PFSK-1 (cell line): ENCODE measurements around the gene INPP4B.

Experiments
- FOXP2 ChIP-seq: optimal IDR thresholded peaks from 2 replicates; pipeline ENCODE3; 2011; ENCODE audit warnings: borderline replicate concordance, control low read depth, inconsistent platforms; ENCODE audit not compliant: insufficient read depth; ENCODE audit errors: extremely low read length, extremely low read depth
- POLR2AphosphoS5 ChIP-seq: IDR thresholded peaks from 2 replicates; pipeline ENCODE4 v1.6.1; 2012; ENCODE audit warnings: low read depth, mild to moderate bottlenecking, control low read depth, low read length, moderate library complexity
- SIN3A ChIP-seq: IDR thresholded peaks from 2 replicates; pipeline ENCODE4 v1.6.1; 2012; ENCODE audit warnings: mild to moderate bottlenecking, low read length, moderate library complexity, borderline replicate concordance; ENCODE audit not compliant: insufficient read depth
- TAF1 ChIP-seq: IDR thresholded peaks from 2 replicates; pipeline ENCODE4 v1.6.1; 2012; ENCODE audit warnings: low read length, control low read depth, borderline replicate concordance; ENCODE audit not compliant: insufficient read depth
- TF ChIP-seq, protein P1 (sequence below), 2 experiments: IDR thresholded peaks; 2 replicates each; pipeline versions ENCODE4 v1.6.1 to v1.8.0; 2011 to 2012; ENCODE audit warnings: low read depth in 2 of 2, low read length in 2 of 2, control low read depth in 1 of 2, inconsistent platforms in 1 of 2, mild to moderate bottlenecking in 1 of 2, moderate library complexity in 1 of 2; ENCODE audit not compliant: insufficient read depth in 1 of 2

INPP4B gene

DNA sequence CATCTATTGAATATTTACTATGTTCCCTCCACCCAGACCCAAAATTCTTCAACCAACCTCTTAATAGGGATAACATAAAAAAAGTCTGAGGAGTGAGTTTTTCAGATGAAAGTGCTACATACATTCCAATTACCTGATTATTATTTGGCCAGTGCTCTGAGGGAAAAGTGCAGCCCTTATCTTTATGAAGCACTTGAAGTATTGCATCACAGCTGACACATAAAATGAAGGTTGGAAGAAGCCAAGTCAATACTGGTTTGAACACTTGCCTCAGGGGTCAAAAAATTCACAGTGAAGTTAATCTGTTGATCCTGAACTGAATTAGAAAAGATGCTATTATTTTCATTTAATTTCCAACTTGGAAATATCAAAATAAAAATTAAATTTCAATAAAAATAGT, 498.9 kb downstream of the INPP4B start:
- TF ChIP-seq FOXP2 (no peak), POLR2AphosphoS5 (no peak), SIN3A (no peak), TAF1 (no peak)
- TF ChIP-seq, protein P1, sequence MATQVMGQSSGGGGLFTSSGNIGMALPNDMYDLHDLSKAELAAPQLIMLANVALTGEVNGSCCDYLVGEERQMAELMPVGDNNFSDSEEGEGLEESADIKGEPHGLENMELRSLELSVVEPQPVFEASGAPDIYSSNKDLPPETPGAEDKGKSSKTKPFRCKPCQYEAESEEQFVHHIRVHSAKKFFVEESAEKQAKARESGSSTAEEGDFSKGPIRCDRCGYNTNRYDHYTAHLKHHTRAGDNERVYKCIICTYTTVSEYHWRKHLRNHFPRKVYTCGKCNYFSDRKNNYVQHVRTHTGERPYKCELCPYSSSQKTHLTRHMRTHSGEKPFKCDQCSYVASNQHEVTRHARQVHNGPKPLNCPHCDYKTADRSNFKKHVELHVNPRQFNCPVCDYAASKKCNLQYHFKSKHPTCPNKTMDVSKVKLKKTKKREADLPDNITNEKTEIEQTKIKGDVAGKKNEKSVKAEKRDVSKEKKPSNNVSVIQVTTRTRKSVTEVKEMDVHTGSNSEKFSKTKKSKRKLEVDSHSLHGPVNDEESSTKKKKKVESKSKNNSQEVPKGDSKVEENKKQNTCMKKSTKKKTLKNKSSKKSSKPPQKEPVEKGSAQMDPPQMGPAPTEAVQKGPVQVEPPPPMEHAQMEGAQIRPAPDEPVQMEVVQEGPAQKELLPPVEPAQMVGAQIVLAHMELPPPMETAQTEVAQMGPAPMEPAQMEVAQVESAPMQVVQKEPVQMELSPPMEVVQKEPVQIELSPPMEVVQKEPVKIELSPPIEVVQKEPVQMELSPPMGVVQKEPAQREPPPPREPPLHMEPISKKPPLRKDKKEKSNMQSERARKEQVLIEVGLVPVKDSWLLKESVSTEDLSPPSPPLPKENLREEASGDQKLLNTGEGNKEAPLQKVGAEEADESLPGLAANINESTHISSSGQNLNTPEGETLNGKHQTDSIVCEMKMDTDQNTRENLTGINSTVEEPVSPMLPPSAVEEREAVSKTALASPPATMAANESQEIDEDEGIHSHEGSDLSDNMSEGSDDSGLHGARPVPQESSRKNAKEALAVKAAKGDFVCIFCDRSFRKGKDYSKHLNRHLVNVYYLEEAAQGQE (IDR thresholded peaks at IDR 0.05; ENCODE audit: insufficient read depth in 1 of 2, low read depth in 2 of 2, low read length in 2 of 2), result no peak

DNA sequence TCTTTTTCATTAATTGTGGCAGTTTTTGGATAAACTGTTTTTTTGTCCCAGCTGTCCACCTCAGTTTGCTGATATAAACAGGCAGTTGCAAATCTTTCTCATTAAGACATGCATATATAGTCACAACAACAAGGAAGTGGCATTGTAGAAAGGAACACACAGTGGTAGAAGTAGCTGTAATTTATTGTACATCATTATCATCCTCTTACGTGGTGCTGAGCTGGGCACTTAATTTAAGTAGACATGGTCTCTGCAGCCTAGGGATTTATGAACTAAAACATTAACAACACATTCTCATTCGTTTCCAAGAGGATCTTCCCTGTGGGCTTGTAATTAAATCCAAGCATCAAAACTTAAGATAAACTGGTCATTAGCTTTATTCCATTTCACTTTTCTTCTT, 500.2 kb downstream of the INPP4B start:
- no peak for TF ChIP-seq POLR2AphosphoS5
- no peak for TF ChIP-seq TAF1
- TF ChIP-seq, protein P1 (IDR thresholded peaks at IDR 0.05; ENCODE audit: insufficient read depth in 1 of 2, low read depth in 2 of 2, low read length in 2 of 2), result no peak
- TF ChIP-seq FOXP2, result no peak
- TF ChIP-seq SIN3A, result no peak

DNA sequence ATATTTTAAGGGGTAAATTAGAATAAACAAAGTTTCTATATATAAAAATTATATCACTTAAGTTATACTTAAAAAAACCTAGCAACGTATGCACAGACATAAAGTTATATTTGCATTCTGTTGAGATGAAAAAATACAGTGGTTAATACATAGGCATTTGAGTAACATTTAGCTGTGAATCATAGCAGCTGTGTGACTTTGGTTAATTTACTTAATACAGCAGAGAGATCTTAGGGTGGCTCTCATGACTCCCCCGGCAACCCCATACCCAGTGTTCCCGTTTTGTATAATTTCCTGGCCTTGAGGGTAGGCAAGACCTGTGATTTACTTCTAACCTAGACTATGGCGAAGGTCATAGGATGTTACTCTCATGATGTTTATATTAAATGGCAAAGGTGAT, 504.8 kb downstream of the INPP4B start:
- TF ChIP-seq SIN3A, result no peak
- TF ChIP-seq FOXP2, result no peak
- TF ChIP-seq, protein P1 (IDR thresholded peaks at IDR 0.05; ENCODE audit: insufficient read depth in 1 of 2, low read depth in 2 of 2, low read length in 2 of 2), result no peak
- TF ChIP-seq TAF1, result no peak
- no peak for TF ChIP-seq POLR2AphosphoS5

DNA sequence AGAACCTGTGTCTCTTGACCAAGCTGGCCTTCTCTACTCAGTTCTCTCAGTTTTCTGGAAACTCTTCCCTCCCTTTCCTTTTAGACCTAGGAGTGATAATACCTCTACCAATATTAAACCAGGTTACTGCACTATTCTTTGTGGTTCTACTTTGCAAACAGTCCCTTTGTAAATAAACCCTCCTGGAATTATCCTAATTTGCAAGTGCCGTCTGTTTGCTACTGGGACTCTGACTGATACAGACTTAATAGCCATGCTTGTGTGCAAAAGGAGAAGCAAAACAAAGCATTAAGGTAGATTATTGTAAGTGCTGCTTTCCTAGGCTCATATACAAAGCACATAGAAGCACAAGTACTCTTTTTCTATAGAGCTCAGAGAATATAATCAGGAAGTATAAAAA, 507.0 kb downstream of the INPP4B start:
- TF ChIP-seq, protein P1 (IDR thresholded peaks at IDR 0.05; ENCODE audit: insufficient read depth in 1 of 2, low read depth in 2 of 2, low read length in 2 of 2), result no peak
- TF ChIP-seq FOXP2, result no peak
- no peak for TF ChIP-seq TAF1
- no peak for TF ChIP-seq POLR2AphosphoS5
- no peak for TF ChIP-seq SIN3A
